Motor neuron (in vitro differentiated cells): ENCODE results near the gene IL1RL2. TPM values are rescaled to one million over a fixed set of nuclear protein-coding genes. Genes with fewer than 3 reads are reported as not detected.

Source experiments
- ATAC-seq, 8 experiments: fragments of 200-7000 bp; cut with Tn5 transposase; replicated peaks in 6 of 8; 2 replicates each; pipeline ENCODE4 v1.8.0; 2021; ENCODE audit warnings: mild to moderate bottlenecking in 8 of 8, moderate library complexity in 8 of 8
- H3K27ac ChIP-seq, 2 donors: fragments of 250-450 bp; sonication (Bioruptor Pico); 2 replicates each; pipeline ENCODE4 v1.9.0; 2021; ENCODE audit warnings: antibody characterized with exemption in 2 of 2, mild to moderate bottlenecking in 2 of 2, moderate library complexity in 1 of 2
- H3K4me1 ChIP-seq, 2 donors: fragments of 250-450 bp; sonication (Bioruptor Pico); replicated peaks in 1 of 2; 2 replicates each; pipeline ENCODE4 v1.6.1; 2021; ENCODE audit warnings: antibody characterized with exemption in 2 of 2, mild to moderate bottlenecking in 2 of 2, moderate library complexity in 1 of 2
- H3K4me3 ChIP-seq, 5 donors: fragments of 250-450 bp; sonication (Bioruptor Pico); 2 replicates each; pipeline ENCODE4 v1.9.0; 2021; ENCODE audit warnings: antibody characterized with exemption in 5 of 5, mild to moderate bottlenecking in 5 of 5, moderate library complexity in 4 of 5
- WGBS, 10 experiments: fragments of 450-650 bp; shearing (Covaris generic); methylation state at CpG; one replicate each; pipeline ENCODE4 v1.0.0; 2022; 5-methylcytosine and 5-hydroxymethylcytosine counted together
- in situ Hi-C, 9 experiments: fragments of 400-800 bp; cut with MboI; loops; one replicate each; pipeline ENCODE4 v1.15.0; 2021; ENCODE audit warnings: low sequenced_read_pairs in 9 of 9, low pct_unique_long_range_greater_than_20kb in 2 of 9; ENCODE audit not compliant: unreplicated experiment in 9 of 9
- total RNA-seq, 8 experiments: library from RNA; unstranded; fragments of 300-600 nt; gene quantifications; 2 replicates each; pipeline versions ENCODE4 v1.2.3 to v1.2.4, GENCODE V29; 2022

Gene IL1RL2
- total RNA-seq, 8 experiments from 2014 or later: 0.05 to 0.41 (median 0.14) TPM; not detected in 5

DNA sequence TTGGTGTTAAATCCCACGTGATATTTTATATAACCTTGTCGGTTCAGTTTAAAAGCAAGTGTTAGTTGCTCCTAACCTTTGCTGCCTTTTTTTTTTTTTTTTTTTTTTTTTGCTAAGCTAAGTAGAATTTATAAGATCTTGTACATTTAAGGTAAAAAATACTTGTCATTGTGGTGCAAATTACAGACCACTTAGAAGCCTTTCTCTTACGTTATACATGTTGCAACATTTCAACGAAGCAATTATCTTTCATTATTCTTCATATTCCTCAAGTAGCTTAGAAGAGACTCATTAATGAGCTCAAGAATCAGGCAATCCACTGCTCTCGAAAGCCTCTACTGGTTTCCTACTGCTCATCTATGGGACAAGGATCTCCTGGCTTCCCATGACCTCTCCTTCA, 14.9 kb upstream of the IL1RL2 start:
- H3K4me1 ChIP-seq: no peaks in the 10 kb centered on the region
- no peak overlapping the region for H3K4me3 ChIP-seq
- no peak for ATAC-seq
- 88 to 100% (median 93%) methylated on average over 2 to 5 of the region's 5 CpGs for WGBS, 10 experiments
- in situ Hi-C loops: loop anchor here in 2 of 9 experiments (25.0 kb wide), 2 partner anchors 135 to 285 kb away; no protein-coding TSS in a partner anchor
- no peak overlapping the region for H3K27ac ChIP-seq

DNA sequence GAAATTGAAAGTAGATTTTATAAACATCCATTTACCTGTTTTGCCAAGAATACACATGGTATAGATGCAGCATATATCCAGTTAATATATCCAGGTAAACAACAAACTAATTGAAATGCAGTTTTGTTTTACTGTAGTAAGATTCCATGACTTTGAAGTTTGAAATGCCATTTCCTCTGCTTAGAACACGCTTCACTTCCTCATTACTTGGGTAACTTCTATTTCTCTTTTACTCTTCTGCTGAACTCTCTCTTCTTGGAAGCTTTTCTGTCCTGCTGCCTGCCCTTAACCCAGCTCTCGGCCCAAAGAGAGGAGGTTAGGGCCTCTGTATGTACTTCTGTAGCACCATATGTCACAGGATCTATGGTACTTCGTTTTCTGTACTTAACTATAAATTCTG, 14.1 kb upstream of the IL1RL2 start:
- Histone ChIP-seq H3K27ac (no peak overlapping the region), H3K4me1 (no peaks in the 10 kb centered on the region), H3K4me3 (no peak overlapping the region)
- in situ Hi-C loops: loop anchor here in 2 of 9 experiments (25.0 kb wide), 2 partner anchors 135 to 285 kb away; no protein-coding TSS in a partner anchor
- 50 to 100% (median 78%) methylated on average over 1 to 3 of the region's 3 CpGs; no CpG with 5 or more reads in 1 of the 10 experiments for WGBS, 10 experiments
- no peak for ATAC-seq

DNA sequence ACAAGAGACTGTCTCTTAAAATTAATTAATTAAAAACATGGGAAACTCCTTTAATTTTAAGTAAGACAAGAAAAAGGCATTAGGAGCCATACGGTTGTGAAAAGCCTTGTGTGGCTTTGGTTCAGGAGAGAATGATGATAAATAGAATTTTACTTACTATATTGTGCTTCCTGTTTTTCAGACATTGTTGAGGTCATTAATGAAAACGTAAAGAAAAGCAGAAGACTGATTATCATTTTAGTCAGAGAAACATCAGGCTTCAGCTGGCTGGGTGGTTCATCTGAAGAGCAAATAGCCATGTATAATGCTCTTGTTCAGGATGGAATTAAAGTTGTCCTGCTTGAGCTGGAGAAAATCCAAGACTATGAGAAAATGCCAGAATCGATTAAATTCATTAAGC, 10.7 kb upstream of the IL1RL2 start:
- in situ Hi-C loops: no loop called here
- Histone ChIP-seq H3K27ac (no peak overlapping the region), H3K4me1 (no peaks in the 10 kb centered on the region), H3K4me3 (no peak overlapping the region)
- no peak for ATAC-seq
- 76 to 100% (median 90%) methylated on average over 1 to 3 of the region's 3 CpGs; no CpG with 5 or more reads in 1 of the 10 experiments for WGBS, 10 experiments

DNA sequence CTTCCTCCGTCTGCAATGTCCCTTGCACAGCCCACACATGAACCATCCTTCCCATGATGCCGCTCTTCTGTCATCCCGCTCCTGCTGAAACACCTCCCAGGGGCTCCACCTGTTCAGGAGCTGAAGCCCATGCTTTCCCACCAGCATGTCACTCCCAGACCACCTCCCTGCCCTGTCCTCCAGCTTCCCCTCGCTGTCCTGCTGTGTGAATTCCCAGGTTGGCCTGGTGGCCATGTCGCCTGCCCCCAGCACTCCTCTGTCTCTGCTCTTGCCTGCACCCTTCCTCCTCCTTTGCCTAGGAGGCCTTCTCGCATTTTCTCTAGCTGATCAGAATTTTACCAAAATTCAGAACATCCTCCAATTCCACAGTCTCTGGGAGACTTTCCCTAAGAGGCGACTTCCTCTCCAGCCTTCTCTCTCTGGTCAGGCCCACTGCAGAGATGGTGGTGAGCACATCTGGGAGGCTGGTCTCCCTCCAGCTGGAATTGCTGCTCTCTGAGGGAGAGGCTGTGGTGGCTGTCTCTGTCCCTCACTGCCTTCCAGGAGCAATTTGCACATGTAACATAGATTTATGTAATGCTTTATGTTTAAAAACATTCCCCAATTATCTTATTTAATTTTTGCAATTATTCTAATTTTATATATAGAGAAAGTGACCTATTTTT, 8.9 kb upstream of the IL1RL2 start:
- no peak overlapping the region for H3K27ac ChIP-seq
- no peak overlapping the region for H3K4me3 ChIP-seq
- ATAC-seq: no peak
- WGBS, 10 experiments: 72 to 100% (median 86%) methylated on average over 1 to 6 of the region's 7 CpGs; no CpG with 5 or more reads in 1 of the 10 experiments
- in situ Hi-C loops: no loop called here
- no peaks in the 10 kb centered on the region for H3K4me1 ChIP-seq

GRCh38 chr2:102179061-102179460, 7.8 kb upstream of the IL1RL2 start:
- H3K4me1 ChIP-seq: no peaks in the 10 kb centered on the region
- no peak overlapping the region for H3K27ac ChIP-seq
- WGBS, 10 experiments: 21 to 93% (median 63%) methylated on average over 1 to 3 of the region's 3 CpGs
- in situ Hi-C loops: no loop called here
- no peak overlapping the region for H3K4me3 ChIP-seq
- no peak for ATAC-seq

GRCh38 chr2:102179788-102180686, 6.8 kb upstream of the IL1RL2 start:
- in situ Hi-C loops: loop anchor here in 1 of 9 experiments (10.0 kb wide), 1 partner anchor 55 kb away; no protein-coding TSS in a partner anchor
- Histone ChIP-seq H3K4me1 (no peaks in the 10 kb centered on the region), H3K4me3 (no peak overlapping the region), H3K27ac (no peak overlapping the region)
- WGBS, 10 experiments: 82 to 100% (median 94%) methylated on average over 1 to 2 of the region's 2 CpGs; no CpG with 5 or more reads in 1 of the 10 experiments
- no peak for ATAC-seq

GRCh38 chr2:102180687-102180999, 6.2 kb upstream of the IL1RL2 start:
- Histone ChIP-seq H3K27ac (no peak overlapping the region), H3K4me1 (no peaks in the 10 kb centered on the region), H3K4me3 (no peak overlapping the region)
- no peak for ATAC-seq
- 25 to 80% (median 60%) methylated on average over 1 of the region's 1 CpG; no CpG with 5 or more reads in 5 of the 10 experiments for WGBS, 10 experiments
- in situ Hi-C loops: loop anchor here in 1 of 9 experiments (10.0 kb wide), 1 partner anchor 54 kb away; no protein-coding TSS in a partner anchor

DNA sequence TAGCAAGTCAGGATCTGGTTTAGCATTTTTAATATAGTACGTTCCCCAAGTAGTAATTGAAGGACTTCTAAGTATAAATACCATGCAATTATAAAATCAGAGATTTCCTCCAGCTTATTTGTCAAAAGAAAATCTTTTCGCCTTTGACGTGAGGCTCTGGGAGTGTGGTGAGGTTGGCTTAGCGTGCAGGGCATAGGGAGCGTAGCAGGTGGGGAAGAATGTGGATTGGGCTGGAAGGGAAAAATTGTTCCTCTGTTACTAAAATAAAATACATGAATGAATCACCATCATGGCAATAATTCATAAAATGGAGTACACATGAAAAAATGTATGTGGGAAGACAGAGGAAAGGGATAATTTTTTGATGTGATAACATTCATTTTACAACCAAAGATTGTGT, 5.4 kb upstream of the IL1RL2 start:
- in situ Hi-C loops: loop anchor here in 1 of 9 experiments (10.0 kb wide), 1 partner anchor 53 kb away; no protein-coding TSS in a partner anchor
- 56 to 100% (median 94%) methylated on average over 1 to 5 of the region's 5 CpGs for WGBS, 10 experiments
- no peak for ATAC-seq

DNA sequence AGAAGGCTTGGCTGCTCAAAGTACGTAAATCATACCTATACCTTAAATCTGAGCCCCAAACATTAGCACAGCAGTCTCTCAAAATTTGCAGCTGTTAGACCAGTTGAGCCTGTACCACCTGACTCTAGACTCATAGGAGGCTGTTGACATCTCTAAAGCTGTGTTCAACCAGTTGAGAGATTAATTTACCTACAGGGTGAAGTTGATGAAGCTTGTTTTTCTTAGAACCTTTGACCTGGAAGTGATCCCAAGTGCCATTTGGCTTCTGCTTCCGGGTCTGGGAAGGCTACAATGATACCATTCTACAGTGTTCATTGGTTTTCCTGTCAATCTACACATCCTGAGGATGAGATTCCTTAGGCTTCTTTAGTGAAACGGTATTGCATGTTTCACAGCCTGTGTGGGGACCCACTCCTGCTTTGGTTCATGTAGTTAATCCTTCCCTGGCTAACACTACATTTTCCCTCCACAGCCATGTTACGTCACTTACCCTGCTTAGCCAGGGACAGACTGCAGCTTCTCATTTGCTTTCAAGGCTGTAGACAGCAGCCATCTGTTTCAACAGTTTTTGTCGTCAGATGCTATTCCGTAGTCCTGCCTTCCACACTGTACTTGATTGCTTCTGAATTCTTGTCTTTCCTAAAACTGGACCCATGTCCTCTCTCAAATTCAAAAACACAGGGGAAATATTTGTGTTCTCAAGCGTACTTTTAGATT, 4.7 kb upstream of the IL1RL2 start:
- no peak overlapping the region for H3K4me3 ChIP-seq
- ATAC-seq: no peak
- 52 to 93% (median 80%) methylated on average over 2 to 7 of the region's 7 CpGs; no CpG with 5 or more reads in 1 of the 10 experiments for WGBS, 10 experiments
- in situ Hi-C loops: loop anchor here in 1 of 9 experiments (10.0 kb wide), 1 partner anchor 53 kb away; no protein-coding TSS in a partner anchor
- no peaks in the 10 kb centered on the region for H3K4me1 ChIP-seq
- no peak overlapping the region for H3K27ac ChIP-seq

More for the DNA sequence above, 5.4 kb upstream of the IL1RL2 start:
- H3K4me1 ChIP-seq: no peaks in the 10 kb centered on the region
- no peak overlapping the region for H3K27ac ChIP-seq
- H3K4me3 ChIP-seq: no peak overlapping the region

DNA sequence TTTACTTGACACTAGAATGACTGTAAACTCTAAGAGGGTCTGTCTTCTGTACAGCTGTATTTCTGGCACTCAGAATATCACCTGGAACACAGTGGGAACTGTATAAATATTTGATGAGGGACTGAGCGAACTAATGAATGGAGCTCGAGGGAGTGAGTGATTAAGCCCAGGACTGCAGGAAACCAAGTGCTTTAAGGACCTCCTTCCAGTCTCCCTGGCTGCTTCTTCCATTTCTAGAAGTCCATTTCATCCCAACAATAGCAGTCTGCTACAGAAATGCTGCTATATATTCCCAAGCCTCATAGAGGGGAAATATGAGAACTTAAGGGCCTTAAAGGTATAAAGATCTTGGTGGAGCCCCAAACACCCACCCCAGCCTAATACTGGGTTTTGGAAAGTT, 2.8 kb upstream of the IL1RL2 start:
- Histone ChIP-seq H3K4me3 (no peak overlapping the region), H3K4me1 (peaks cover 0 to 3% of the 10 kb centered on the region in 2 donors), H3K27ac (no peak overlapping the region)
- in situ Hi-C loops: loop anchor here in 1 of 9 experiments (10.0 kb wide), 1 partner anchor 51 kb away; no protein-coding TSS in a partner anchor
- WGBS, 10 experiments: 80 to 100% (median 90%) methylated on average over 2 of the region's 2 CpGs; no CpG with 5 or more reads in 7 of the 10 experiments
- no peak for ATAC-seq

GRCh38 chr2:102184568-102184967, 2.3 kb upstream of the IL1RL2 start:
- in situ Hi-C loops: loop anchor here in 1 of 9 experiments (10.0 kb wide), 1 partner anchor 50 kb away; no protein-coding TSS in a partner anchor
- WGBS, 10 experiments: 60 to 100% (median 100%) methylated on average over 1 of the region's 1 CpG; no CpG with 5 or more reads in 1 of the 10 experiments

DNA sequence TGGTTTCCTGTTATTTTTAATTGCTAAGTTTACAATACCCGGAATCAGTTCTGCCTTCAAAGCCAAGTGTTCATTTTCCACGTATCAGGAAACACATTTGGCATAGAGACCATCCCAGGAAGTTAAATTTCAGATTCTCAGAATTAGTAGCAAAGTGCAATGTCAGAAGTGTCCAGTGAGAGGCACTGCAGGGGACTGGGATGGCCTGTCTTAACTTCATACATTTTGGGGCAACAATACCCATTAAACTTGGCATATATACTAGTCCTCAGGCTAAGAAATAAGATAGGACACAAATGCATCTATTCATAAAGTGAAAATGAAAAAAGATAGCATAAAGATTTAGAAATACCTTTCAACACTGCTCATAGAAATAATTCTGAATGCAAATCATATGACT, 1.5 kb upstream of the IL1RL2 start:
- in situ Hi-C loops: loop anchor here in 1 of 9 experiments (10.0 kb wide), 1 partner anchor 49 kb away; no protein-coding TSS in a partner anchor
- no peak overlapping the region for H3K4me3 ChIP-seq
- WGBS, 10 experiments: 17 to 57% (median 37%) methylated on average over 1 to 2 of the region's 2 CpGs; no CpG with 5 or more reads in 2 of the 10 experiments
- no peak overlapping the region for H3K27ac ChIP-seq
- peaks cover 0 to 3% of the 10 kb centered on the region in 2 donors for H3K4me1 ChIP-seq
- ATAC-seq: peak in 1 of 8 experiments; percentile 16

More at GRCh38 chr2:102184568-102184967, 2.3 kb upstream of the IL1RL2 start:
- Histone ChIP-seq H3K27ac (no peak overlapping the region), H3K4me3 (no peak overlapping the region), H3K4me1 (peaks cover 0 to 3% of the 10 kb centered on the region in 2 donors)
- ATAC-seq: no peak
